HG03520 (cell line): ENCODE data around the gene GPRIN3.
"Not testable (repeated sequence)": the region's sequence is repeated elsewhere in the genome, so short reads cannot be mapped to it uniquely, and the experiment has no call there.

ENCODE experiments used
- ATAC-seq: cut with Tn5 transposase; IDR thresholded peaks from one replicate; pipeline ENCODE4 v1.9.1; 2021; ENCODE audit warnings: mild to moderate bottlenecking, moderate library complexity; ENCODE audit not compliant: unreplicated experiment

The GPRIN3 gene

DNA sequence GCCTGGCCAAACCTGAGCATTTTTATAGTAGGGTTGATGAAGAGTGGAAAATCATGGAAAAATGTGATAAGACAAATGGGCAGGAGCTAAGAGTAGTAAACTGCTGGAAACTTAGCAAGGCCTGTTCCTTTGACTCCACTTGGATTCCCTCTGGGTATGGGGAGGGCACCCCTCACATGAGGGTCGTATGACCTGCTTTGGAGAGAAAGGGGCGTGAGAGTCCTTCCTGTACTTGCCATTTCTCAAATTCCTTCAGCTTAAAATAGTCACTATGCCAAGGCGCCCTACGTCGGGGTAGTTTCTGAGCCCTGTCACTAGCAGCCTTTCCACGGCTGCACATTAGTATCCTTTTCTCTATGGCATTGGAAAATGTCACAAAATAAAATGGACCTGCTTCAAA, 49.1 kb downstream of the GPRIN3 start:
- no peak for ATAC-seq

DNA sequence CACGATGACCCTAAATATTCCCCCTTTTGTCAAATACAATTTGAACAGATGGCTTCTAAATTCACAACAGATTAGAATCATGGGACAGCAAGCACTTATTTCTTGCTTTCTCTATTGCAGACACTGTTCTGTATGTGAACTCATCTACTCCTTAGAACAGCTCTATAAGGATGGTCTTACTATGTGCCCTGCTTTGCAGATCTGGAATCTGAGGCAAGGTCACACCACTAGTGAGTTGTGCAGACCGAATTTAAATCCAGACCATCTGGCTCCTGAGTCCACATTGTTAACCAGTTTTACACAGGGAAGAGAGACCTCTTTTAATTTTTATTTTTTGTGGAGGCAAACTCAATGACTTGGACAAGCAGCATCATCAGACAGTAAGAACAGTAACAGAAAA, 50.2 kb downstream of the GPRIN3 start:
- ATAC-seq: no peak

DNA sequence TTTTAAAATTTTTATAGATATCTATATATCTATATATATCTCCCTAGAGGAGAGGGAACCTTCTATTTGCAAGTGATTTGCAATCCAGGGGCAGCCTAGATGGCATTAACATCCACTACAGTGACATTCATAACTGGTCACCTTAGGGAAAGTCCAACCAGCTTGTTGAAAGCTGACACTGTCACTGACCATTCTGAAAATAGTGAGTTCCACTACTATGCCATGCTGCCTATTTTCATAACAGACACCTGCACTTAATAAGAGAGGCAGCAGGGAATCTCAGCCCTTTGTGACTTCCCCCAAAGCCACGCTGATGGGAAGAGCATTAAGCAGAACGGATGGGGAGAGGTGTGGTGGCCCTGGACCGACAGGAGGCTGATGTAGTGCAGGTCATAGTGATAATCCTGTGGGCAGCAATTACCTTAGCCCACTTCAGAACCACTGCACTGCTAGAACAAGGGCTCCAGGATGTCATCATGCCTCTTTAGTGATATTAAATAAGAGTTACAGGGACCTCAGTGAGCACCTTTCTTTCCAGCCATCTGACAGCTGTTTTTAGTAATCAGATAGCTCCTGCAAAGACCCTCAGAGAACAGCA, 51.3 kb downstream of the GPRIN3 start:
- ATAC-seq: no peak

DNA sequence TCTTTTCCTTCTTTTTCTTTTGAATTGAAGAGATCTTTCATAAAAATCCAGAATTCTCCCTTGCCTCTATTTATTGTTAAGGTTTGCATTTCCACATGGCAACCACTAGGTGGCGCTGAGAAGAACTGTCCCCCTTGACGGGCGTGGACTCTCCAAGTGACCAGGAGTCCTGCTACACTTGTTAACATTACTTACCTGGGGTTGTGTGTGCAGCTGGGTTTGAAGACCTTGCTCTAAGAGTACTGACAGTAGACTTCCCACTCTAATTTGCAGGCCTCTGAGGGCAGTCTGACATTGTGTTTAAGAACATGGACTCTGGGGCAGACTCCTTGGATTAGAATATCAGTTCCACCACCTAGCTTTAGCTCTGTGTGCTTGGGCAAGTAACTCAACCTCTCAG, 52.8 kb downstream of the GPRIN3 start:
- no peak for ATAC-seq

DNA sequence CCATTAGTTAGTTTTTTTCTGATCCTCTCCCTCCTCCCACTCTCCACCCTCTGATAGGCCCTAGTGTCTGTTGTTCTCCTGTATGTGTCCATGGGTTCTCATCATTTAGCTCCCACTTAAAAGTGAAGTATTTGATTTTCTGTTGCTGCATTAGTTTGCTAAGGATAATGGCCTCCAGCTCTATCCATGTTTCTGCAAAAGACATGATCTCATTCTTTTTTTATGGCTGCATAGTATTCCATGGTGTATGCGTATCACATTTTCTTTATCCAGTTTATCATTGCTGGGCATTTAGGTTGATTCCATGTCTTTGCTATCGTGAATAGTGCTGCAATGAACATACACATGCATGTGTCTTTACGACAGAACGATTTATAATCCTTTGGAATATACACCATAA, 53.3 kb downstream of the GPRIN3 start:
- ATAC-seq: not testable (repeated sequence)

DNA sequence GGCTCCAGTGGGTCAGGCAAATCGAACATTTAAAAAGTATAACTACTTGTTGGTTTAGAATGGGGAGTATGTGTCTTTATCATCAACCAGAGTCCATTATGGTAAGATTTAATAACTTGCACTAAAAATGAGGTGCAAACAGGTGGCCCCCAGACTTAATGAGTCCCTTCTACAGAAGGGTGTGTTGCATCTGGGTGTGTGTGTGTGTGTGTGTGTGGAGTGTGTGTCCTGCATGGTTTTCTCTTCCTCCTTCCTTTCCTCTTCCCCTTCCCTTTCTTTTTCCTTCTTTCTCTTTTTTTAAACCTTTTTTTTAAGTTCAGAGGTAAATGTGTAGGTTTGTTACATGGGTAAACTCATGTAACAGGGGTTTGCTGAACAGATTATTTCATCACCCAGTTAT, 53.7 kb downstream of the GPRIN3 start:
- ATAC-seq: no peak

DNA sequence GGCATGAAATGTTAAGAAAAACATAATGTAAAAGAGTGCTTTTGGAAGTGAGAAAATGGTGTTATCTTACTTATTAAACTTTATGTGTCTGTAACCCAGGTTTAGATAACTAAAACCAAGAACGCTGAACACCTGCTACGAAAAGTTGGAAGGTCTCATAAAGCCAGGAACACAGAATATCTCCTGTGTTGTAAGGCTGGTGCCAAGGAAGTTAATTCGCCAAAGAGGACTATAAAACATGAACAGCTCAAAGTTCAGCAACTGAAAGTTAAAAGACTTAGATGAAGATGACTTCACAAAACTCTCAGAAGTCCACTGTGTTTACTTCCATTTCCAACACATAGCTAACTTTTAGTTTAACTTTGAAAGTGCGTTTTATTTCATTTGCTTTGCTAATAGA, 54.3 kb downstream of the GPRIN3 start:
- no peak for ATAC-seq

DNA sequence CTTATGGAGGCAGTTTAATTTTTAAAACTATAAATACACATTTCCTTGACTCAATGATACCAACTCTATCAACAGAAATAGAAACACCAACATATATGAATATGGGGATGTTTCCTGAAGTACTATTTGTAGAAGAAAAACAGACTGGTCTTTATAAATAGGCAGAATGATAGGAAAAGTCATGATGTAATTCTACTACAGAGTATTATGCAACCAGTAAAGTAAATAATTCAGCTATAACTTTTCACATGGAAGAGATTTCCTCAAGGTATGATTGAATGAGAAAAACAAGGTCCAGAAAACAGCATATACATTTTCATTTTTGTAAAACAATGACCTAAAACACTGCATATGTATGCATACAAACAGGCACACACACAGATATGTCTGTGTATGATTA, 56.2 kb downstream of the GPRIN3 start:
- no peak for ATAC-seq

DNA sequence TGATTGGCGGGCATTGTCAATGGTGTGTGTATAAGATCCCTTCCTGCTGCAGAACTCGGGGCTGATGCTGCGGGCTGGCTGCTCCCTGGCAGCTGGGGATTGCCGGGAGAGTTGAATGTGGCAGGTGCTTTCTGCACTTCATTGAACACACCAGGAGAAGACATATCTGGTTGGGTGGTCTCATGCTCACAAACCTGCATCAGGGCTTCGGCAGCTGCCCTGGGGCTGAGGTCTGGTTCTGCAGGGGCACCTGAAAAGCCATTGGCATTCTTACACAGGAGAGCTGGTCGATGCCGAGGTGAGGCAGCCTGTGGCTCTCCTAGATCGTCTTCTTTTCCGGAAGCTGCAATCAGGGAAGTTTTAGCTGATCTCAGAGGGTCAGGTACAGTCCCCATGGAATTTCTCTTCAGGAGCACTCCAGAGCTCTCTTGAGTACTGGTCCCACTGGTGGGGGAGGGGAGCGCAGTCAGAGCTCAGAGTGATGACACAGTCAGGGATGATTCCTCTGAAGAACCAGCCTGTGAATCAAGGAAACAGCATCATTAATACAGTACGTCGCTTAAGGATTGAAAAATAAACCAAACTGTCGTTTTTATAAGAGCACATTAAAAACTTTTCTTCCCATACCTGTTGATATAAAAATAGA, 57.8 kb downstream of the GPRIN3 start:
- no peak for ATAC-seq

DNA sequence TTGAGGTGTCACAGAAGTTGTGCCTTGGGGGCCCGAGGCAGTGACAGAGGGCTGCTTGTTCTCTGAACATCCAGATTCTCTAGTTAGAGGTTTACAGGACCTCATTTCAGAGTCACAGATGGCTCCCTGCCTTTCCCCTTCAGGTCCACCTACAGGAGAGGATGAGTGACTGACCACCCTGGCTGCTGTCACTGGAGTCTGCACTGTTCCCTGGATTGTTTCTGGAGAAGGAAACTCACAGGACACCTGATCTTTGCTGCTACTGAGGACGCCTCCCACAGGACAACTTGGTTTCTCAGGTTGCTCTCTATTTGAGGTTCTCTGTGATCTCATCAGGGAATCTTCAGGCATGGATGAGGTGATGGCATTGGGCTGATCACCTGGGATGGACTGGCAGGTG, 58.3 kb downstream of the GPRIN3 start:
- no peak for ATAC-seq

DNA sequence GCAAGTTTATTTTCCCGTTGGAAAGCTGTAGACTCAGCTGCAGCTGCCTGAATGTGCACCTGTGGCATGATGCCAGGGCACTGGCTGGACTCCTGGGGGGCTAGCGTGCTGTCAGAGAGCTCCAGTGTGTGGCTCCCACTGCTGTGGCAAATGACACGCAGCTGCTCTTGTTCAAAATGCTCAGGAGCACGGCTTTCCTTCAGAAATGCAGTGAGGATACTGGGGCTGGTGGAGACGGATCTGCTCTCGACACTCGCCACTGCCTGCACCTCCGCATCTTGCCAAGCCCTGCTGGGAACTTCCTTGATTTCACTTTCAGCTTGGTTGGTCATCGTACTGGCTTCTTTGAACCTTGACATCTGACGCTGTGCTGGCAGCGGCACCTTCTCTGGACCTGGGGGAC, 58.7 kb downstream of the GPRIN3 start:
- ATAC-seq: no peak

DNA sequence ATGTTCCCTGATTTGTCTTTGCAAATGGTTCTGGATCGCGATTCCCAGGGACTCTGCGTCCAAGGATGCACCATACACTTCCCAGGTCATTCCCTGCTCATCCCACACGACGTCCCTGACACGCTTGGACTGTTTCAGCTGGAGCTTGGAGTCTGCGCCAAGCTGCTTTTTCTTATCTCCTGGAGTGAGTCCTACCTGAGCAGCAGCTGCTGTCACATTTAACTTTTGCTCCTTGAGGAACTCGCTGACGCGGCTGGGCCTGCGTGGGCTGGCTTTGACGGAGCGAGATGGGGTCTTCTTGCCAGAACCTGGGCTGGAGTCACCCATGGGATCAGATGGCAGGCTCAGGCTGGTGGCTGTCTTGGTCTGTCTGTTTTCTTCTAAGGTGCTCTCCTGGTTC, 59.6 kb downstream of the GPRIN3 start:
- no peak for ATAC-seq

DNA sequence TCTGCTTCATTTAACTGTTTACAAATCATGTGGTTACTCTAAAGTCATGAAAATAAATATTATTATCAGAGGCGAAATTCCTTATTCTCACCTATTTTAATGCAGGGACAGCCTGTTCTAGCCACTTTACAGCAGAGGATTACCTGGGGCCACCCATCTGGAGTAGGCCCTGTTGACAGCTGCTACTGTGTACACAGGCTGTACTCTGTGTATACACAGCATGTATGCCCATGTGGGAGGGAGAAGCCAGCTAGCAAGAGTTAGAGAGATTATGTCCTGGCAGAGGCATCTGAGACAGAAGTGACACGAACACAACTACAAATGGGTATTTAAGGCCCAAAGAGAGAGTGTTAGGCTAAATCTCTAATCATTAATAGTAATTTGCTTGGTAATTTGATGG, 62.1 kb downstream of the GPRIN3 start:
- ATAC-seq: no peak

DNA sequence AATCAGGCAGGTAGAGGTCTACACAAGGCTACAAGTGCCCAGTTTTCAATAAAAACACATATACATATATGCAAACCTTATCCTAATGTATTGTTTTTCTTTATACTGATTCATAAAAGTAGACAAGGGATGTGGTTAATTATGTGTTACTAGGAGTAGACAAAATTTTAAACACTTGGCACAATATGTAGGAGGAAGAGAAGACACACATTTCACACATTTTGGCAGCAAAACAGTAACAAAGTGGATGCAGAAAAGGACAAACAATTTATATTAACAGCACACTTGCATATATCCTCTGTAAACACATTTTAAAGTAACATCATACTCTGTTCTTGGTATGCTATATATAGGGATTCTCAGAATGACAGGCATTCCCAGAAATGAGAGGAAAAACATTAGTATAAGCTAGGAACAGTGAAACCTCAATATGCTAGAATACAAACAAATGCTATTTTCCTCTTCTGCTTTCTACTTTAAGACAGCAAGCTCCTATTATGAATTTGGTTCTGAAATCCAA, 63.8 kb downstream of the GPRIN3 start:
- no peak for ATAC-seq

DNA sequence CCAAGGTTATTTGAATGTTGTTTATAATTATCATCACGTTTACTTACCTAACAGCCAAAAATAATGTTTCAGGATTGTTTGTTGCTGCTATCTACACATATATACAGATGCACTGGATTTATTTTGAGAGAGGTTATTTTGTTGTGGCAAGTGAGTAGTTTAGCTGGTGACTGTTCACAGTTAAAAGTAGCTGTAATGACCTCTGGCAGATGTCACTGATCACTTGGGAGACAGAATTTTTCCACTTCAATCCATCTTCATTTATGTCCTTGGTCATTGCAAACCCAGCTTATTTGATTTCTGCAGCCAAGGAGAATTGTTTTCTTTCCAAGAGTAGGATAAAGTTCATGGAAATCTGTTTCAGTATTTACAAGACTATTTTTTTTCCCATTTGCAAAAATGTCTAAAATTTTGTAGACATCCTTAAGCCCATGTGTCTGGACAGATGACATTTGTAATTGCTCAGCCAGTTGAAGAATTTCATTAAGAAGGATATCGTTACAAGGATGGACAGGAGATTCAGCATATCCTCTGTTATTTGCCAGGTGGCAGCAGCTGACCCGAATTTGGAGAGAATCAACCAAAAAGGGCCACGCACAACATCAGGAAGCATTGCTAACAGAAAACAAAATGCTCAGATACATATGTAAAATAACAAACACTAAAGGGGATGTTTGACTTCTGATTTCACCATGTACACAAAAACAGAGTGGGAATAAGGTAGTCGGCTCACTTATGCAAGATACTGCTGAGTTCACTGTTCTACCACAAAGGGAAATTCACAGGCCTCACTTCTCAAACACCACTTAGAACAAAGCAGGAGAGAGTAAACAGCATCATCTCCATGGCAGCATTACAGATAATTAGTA, 64.5 kb downstream of the GPRIN3 start:
- no peak for ATAC-seq

DNA sequence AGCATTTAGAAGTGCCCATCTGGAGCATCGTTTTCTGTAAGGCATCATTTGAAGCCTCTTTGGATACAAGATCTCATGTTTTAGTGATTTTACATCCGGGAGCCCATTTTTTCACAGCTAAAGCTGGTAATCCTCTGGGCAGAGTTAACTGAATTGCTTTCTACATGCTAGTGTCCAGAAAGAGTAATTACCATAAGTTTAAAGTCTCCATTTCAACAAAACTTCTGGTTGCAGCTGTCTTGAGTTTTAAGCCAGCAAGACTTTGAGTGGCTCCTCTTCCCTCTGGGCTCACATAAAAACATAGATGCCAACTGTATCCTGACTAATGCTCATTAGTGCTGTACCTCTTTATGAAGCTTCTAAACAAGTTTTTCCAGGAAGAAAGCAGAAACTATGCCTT, 65.4 kb downstream of the GPRIN3 start:
- ATAC-seq: no peak

DNA sequence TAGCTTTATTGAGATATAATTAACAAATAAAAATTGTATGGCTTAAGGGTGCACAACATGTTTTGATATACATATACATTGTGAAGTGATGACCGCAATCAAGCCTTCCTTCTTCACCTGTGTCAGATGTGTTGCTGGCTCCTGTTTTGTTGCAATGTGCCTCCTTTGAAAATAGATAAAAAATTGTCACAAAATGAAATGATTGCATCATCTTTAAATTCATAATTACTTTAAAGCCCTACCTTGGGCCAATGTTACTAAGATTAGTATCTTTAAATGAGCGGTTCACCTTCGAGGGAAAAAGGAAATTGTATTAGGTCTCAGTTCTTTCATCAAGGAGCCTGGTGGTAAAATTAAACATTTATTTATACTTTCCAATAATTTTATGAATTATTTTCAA, 77.3 kb downstream of the GPRIN3 start:
- no peak for ATAC-seq

DNA sequence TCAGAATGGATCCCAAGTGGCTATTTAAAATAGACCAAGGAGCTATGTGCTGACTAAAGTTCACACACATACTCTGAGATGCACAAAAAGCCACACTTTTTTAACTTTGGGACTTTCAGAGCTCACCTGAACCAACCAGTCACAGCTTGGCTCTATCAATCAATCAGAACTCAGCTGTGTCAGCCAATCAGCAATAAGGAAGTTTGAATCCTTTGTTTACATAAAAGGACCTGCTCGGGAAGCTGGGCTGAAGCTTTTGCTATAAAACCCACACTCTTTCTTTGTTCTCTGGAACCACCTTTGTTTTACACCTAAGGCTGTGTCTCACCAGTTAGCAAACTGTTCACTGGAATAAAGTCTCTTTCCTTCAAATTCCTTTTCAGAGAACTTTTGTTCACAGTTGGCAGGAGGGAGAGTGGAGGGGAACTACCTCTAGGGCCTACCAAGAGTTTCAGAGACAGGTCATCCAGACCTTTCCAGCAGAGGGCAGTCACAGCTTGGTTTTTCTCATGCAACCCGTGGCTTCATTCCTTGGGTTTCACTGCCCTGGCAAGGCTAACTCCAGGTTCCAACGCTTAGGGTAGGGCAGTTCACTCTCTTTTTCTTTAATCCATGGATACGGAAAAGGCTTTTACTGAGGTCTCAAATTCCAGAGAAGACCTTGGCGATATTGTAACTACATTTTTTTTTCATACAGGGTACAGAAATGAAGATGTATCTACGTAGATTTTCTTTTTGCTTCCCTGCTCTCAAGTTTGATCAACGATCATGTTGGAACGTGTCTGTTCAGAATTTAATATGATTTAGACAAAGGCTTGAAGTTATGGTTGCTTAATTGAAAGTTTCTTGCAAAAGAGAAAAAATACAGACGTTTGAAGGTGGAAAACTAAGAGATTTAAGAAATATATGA, 80.7 kb downstream of the GPRIN3 start:
- ATAC-seq: peak; percentile 90

DNA sequence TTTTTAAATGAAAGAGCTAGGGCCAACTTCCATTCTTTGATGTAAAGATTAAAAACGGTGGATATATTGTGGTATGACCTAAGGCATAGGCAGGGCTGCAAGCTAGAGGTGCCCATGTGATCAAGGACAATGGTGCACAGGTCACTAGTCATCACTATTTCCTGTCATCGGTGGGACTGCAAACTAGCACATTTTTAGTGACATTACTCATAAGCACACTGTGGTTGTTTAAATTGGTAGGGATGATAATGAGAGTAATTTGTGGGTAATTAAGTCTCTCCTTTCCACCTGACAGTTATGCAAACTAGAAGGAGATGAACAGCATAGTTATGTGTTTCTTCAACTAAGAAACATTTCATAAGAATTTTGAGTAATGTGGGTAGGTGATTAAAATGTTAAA, 85.4 kb downstream of the GPRIN3 start:
- peak; percentile 61 for ATAC-seq

DNA sequence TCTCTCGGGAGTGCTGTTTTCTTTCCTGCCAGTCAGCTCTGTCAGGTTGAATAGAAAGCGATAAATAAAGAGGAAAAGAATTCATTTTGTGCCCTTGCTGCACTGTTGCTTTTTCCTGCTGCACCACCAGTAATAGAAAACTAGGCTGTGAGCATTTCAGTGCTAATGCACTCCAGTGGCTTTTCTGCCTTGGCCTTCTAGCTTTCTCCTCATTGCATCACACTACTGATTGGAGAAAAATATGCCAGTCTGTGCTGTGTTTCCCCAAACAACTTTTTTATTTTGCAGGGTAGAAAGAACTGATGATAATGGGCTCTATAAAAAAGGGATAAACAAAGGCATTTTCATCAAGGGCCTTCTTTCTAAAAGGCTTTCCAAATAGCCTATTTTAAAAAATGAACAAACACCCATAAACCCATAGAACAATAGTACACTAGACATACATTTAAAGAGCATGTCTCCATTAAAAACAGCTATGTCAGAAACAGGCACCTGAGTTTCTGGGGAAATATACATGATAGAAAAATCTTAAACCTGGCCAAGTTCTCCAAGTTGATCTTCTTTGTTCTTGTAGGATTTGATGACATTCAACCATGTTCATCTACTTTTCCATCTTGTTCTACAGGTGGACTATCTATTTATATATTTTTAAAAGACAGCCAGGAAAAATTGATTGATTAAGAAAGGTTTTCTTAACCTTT, 86.3 kb downstream of the GPRIN3 start:
- ATAC-seq: no peak
